ENCODE results near the gene EHMT1.
"Not testable (repeated sequence)": the region's sequence is repeated elsewhere in the genome, so short reads cannot be mapped to it uniquely, and the experiment has no call there.

EHMT1 gene

DNA sequence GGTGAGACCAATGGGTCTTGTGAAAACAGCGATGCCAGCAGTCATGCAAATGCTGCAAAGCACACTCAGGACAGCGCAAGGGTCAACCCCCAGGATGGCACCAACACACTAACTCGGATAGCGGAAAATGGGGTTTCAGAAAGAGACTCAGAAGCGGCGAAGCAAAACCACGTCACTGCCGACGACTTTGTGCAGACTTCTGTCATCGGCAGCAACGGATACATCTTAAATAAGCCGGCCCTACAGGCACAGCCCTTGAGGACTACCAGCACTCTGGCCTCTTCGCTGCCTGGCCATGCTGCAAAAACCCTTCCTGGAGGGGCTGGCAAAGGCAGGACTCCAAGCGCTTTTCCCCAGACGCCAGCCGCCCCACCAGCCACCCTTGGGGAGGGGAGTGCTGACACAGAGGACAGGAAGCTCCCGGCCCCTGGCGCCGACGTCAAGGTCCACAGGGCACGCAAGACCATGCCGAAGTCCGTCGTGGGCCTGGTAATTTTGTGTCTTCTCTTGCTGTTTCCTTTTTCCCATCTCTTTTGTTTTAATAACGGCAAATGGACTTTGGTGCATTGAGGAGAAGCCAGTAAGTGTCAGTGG is 98.0 kb downstream of the EHMT1 start:
- no peak overlapping the region for H3K27ac ChIP-seq
- TF ChIP-seq, protein P1, sequence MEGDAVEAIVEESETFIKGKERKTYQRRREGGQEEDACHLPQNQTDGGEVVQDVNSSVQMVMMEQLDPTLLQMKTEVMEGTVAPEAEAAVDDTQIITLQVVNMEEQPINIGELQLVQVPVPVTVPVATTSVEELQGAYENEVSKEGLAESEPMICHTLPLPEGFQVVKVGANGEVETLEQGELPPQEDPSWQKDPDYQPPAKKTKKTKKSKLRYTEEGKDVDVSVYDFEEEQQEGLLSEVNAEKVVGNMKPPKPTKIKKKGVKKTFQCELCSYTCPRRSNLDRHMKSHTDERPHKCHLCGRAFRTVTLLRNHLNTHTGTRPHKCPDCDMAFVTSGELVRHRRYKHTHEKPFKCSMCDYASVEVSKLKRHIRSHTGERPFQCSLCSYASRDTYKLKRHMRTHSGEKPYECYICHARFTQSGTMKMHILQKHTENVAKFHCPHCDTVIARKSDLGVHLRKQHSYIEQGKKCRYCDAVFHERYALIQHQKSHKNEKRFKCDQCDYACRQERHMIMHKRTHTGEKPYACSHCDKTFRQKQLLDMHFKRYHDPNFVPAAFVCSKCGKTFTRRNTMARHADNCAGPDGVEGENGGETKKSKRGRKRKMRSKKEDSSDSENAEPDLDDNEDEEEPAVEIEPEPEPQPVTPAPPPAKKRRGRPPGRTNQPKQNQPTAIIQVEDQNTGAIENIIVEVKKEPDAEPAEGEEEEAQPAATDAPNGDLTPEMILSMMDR (conservative IDR thresholded peaks at IDR 0.05) = no peak
- no peak for TF ChIP-seq ZFX (IDR thresholded peaks at IDR 0.05)

DNA sequence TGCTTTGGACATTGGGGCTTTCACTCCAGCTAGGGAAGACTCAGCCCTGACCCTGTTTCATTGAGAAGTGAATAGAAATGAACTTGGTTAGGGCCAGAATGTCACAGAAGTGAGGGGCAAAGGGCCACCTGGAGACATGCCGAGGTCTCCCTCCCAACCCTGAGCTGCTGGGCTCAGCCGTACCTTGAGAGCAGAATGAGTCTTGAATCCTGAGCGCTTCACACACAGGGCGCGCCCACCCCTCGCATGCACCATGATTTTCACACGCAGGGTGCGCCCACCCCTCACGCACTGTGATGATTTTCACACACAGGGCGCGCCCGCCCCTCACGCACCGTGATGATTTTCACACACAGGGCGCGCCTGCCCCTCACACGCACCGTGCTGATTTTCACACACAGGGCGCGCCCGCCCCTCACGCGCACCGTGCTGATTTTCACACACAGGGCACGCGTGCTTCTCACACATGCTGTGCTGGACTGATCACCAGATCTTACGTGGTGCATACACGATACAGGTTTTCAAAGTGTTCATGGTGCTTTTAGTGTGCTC is 99.0 kb downstream of the EHMT1 start:
- H3K27ac ChIP-seq = no peak overlapping the region
- TF ChIP-seq, protein P1 (conservative IDR thresholded peaks at IDR 0.05) = no peak
- no peak for TF ChIP-seq ZFX (IDR thresholded peaks at IDR 0.05)

DNA sequence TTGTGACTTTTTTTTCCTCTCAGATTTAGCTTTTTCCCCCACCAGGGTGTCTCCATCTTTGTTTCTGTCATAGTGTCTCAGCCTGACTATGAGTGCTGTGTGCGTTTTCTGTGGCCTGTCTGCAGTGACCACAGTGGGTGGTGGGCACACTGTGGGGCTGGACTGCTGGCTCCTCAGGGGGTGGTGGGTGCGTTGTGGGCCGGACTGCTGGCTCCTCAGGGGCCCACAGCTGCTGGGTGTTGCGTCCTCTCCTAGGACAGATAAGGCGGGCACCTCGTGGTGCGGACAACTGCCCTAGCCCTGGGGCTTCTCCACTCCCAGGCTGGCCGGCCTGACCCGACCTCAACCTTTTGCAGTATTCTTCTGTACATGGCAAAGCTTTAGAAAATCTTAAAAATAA is 100.4 kb downstream of the EHMT1 start:
- TF ChIP-seq, protein P1 (conservative IDR thresholded peaks at IDR 0.05) = no peak
- no peak for TF ChIP-seq ZFX (IDR thresholded peaks at IDR 0.05)
- no peak overlapping the region for H3K27ac ChIP-seq

DNA sequence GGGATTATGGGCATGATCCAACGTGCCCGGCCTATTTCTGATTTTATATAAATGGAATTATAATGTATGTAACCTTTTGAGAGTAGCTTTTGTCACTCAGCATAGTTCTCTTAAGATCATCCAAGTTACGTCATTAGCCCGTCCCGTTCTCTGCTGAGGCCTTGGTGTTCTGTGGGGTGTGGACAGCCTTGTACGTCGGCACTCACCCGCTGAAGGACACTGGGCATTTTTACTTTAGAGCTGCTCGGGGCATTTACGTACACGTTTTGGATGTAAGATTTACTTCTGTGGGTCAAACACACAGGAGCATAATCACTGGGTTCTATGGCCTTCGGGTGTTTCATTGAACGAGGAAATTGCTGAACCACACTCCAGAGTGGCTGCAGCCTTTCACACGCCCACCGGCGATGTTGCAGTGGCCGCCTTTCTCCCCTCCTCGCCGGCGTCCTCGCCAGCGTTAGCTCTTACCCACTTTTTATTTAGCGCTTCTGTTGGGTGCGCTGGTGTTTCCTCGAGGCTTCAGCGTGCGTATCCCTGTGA is 101.8 kb downstream of the EHMT1 start:
- TF ChIP-seq ZFX (IDR thresholded peaks at IDR 0.05) = no peak
- TF ChIP-seq, protein P1 (conservative IDR thresholded peaks at IDR 0.05) = no peak
- no peak overlapping the region; the same call in 1 of the 2 replicates for H3K27ac ChIP-seq

DNA sequence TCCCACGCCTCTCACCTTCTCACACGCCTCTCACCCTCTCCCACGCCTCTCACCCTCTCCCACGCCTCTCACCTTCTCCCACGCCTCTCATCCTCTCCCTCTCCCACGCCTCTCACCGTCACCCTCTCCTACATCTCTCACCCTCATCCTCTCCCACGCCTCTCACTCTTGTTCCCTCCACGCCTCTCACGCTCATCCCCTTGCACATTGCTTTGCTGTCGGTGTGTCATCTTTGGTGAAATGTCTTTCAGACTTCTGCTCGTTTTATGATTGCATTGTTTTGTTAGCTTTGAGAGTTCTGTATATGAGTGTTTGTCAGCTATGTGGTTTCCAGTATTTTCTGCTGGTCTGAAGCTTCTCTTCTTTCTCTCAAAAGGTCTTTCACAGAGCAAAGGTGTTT is 102.7 kb downstream of the EHMT1 start:
- no peak overlapping the region for H3K27ac ChIP-seq
- TF ChIP-seq, protein P1 (conservative IDR thresholded peaks at IDR 0.05) = no peak
- TF ChIP-seq ZFX (IDR thresholded peaks at IDR 0.05) = no peak

DNA sequence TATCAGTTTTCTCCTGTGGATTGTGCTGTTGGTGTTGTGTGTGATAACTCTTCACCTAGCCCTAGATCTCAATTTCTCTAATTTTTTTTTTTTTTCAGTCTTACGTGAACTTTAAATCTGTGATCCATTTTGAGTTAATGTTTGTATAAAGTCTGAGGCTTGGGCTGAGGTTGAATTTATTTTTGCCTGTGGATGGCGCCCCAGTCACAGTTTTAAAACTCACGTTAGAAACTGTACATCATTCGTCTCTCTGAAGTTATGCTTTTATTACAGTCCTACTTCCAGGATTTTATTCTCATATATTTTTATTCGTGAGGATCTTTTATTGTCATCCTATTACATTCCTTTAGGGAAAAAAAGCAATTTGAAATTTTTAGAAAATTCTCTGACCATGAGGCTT is 103.1 kb downstream of the EHMT1 start:
- TF ChIP-seq, protein P1 (conservative IDR thresholded peaks at IDR 0.05) = no peak; the same call in 1 of the 2 replicates
- no peak for TF ChIP-seq ZFX (IDR thresholded peaks at IDR 0.05)
- no peak overlapping the region for H3K27ac ChIP-seq

DNA sequence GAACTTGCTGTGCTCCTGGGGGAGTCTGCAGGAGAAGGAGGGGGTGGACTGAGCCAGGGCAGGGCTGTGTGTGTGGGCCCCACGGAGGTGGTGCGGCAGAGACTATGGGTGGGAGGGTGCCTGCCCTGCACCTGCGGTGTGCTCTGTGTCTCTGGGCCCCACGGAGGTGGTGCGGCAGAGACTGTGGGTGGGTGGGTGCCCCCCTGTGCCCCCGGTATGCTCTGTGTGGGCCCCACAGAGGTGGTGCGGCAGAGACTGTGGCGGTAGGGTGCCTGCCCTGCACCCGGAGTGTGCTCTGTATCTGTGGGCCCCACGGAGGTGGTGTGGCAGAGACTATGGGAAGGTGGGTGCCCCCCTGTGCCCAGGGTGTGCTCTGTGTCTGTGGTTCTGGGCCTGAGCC is 103.7 kb downstream of the EHMT1 start:
- no peak overlapping the region for H3K27ac ChIP-seq

DNA sequence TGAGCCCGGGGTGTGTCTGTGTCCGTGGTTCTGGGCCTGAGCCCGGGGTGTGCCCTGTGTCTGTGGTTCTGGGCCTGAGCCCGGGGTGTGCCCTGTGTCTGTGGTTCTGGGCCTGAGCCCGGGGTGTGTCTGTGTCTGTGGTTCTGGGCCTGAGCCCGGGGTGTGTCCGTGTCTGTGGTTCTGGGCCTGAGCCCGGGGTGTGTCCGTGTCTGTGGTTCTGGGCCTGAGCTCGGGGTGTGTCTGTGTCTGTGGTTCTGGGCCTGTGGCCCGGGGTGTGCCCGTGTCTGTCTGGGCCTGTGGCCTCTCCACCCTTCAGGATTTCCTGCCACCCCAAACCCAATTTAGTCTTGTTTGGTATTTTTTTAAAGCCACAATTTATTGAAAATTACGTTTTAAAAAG is 104.6 kb downstream of the EHMT1 start:
- not testable (repeated sequence) for H3K27ac ChIP-seq

More for the DNA sequence above, 103.7 kb downstream of the EHMT1 start:
- TF ChIP-seq, protein P1 (conservative IDR thresholded peaks at IDR 0.05) = no peak
- no peak for TF ChIP-seq ZFX (IDR thresholded peaks at IDR 0.05)

Data from C4-2B (cell line).